Stromal cell of bone marrow (primary cell): ENCODE data around the gene TNIP2.
"Not testable (repeated sequence)": the region's sequence is repeated elsewhere in the genome, so short reads cannot be mapped to it uniquely, and the experiment has no call there.

ENCODE experiments used
- DNase-seq: peaks from one replicate; pipeline ENCODE4 v3.0.0-alpha.2; 2012; ENCODE audit warnings: low read depth

TNIP2 gene

GRCh38 chr4:2745516-2745915 lies 10.6 kb downstream of the TNIP2 start:
- DNase-seq: no peak

- DNase-seq: no peak
Observed at GRCh38 chr4:2744576-2745270, 11.4 kb downstream of the TNIP2 start.

GRCh38 chr4:2743518-2744445 lies 12.4 kb downstream of the TNIP2 start:
- no peak for DNase-seq

- DNase-seq: no peak
Observed at GRCh38 chr4:2742823-2743517, 13.2 kb downstream of the TNIP2 start.

GRCh38 chr4:2742081-2742822 lies 13.9 kb downstream of the TNIP2 start:
- no peak for DNase-seq

GRCh38 chr4:2741626-2742025 lies 14.5 kb downstream of the TNIP2 start:
- DNase-seq: no peak

GRCh38 chr4:2738296-2738695 lies 17.8 kb downstream of the TNIP2 start:
- not testable (repeated sequence) for DNase-seq

GRCh38 chr4:2735869-2736268 lies 20.3 kb downstream of the TNIP2 start:
- no peak for DNase-seq

GRCh38 chr4:2734612-2735011 lies 21.5 kb downstream of the TNIP2 start:
- no peak for DNase-seq

GRCh38 chr4:2733844-2734574 lies 22.1 kb downstream of the TNIP2 start:
- no peak for DNase-seq

- DNase-seq: no peak
Observed at GRCh38 chr4:2733001-2733843, 22.9 kb downstream of the TNIP2 start.

- no peak for DNase-seq
Observed at GRCh38 chr4:2732526-2732925, 23.6 kb downstream of the TNIP2 start.

- DNase-seq: no peak
Observed at GRCh38 chr4:2731907-2732317, 24.2 kb downstream of the TNIP2 start.

- no peak for DNase-seq
Observed at GRCh38 chr4:2729533-2729875, 26.6 kb downstream of the TNIP2 start.

- no peak for DNase-seq
Observed at GRCh38 chr4:2728806-2729532, 27.2 kb downstream of the TNIP2 start.

- no peak for DNase-seq
Observed at GRCh38 chr4:2728221-2728620, 27.9 kb downstream of the TNIP2 start.

GRCh38 chr4:2726881-2727280 lies 29.3 kb downstream of the TNIP2 start:
- DNase-seq: not testable (repeated sequence)

- DNase-seq: no peak
Observed at GRCh38 chr4:2725380-2725779, 30.8 kb downstream of the TNIP2 start.

- no peak for DNase-seq
Observed at GRCh38 chr4:2723751-2724150, 32.4 kb downstream of the TNIP2 start.

GRCh38 chr4:2722033-2722432 lies 34.1 kb downstream of the TNIP2 start:
- no peak for DNase-seq
